GM10248 (cell line): ENCODE measurements around the gene PHETA2.
A peak's percentile ranks its signal among the peaks of the same experiment; 100 is the strongest.

Experiments
- CTCF ChIA-PET: fragments of 300-600 bp; sonication (Branson Sonifier 250); formaldehyde crosslinking; extraction: SDS; loops from one replicate; lab custom pipeline; 2021; ENCODE audit warnings: antibody characterized with exemption; lab: Yijun Ruan, JAX
- POLR2A ChIA-PET: fragments of 350-650 bp; sonication (Branson Sonifier 250); formaldehyde crosslinking; extraction: SDS; loops from one replicate; lab custom pipeline; 2020; ENCODE audit warnings: antibody characterized with exemption; lab: Yijun Ruan, JAX
- DNase-seq: peaks from one replicate; pipeline ENCODE4 v3.0.0; 2012; ENCODE audit errors: extremely low spot score
- TF ChIP-seq, protein P1 (sequence below): IDR thresholded peaks from 2 replicates; pipeline ENCODE4 v1.5.1; 2012; ENCODE audit warnings: mild to moderate bottlenecking, low read depth; ENCODE audit errors: extremely low read depth, missing control alignments, control extremely low read depth

Gene PHETA2, protein sequence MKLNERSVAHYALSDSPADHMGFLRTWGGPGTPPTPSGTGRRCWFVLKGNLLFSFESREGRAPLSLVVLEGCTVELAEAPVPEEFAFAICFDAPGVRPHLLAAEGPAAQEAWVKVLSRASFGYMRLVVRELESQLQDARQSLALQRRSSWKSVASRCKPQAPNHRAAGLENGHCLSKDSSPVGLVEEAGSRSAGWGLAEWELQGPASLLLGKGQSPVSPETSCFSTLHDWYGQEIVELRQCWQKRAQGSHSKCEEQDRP

DNA sequence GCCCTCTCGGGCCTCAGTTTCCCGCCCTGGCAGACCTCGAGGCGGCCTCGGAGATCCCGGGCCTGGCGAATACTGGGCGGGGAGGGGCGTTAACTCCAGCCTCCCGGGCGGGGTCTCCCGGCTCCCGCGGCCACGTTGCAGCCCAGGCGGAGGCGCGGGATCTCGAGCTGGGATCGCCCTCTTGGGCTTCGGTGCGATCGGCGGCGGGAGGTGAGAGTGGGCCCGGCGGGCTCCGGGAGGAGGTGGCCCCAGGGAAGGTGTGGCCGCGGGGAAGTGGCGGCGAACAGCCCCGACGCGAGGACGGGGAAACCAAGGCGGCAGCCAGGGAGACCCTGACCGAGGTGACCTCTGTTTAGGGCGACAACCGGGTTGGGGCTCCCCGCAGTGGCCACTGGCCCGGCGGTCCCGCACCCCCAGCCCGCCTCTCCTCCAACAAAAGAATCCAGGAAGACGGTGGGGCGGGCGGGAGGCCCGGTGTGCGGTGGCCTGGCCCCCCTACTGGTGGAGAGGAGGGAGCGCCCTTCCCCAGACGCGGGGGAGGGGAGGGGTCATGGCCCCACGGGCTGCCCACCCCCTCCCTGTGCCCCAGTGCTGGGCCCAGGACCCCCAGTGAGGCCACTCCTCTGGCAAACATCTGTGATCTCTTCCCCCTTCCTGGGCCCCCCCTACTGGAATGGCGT is at the start of gene PHETA2:
TSS of gene PHETA2 (plus strand) at position 117 of the 680 bp plus-strand sequence. CDS start 3,046 bp downstream, outside the sequence.
- TF ChIP-seq, protein P1, sequence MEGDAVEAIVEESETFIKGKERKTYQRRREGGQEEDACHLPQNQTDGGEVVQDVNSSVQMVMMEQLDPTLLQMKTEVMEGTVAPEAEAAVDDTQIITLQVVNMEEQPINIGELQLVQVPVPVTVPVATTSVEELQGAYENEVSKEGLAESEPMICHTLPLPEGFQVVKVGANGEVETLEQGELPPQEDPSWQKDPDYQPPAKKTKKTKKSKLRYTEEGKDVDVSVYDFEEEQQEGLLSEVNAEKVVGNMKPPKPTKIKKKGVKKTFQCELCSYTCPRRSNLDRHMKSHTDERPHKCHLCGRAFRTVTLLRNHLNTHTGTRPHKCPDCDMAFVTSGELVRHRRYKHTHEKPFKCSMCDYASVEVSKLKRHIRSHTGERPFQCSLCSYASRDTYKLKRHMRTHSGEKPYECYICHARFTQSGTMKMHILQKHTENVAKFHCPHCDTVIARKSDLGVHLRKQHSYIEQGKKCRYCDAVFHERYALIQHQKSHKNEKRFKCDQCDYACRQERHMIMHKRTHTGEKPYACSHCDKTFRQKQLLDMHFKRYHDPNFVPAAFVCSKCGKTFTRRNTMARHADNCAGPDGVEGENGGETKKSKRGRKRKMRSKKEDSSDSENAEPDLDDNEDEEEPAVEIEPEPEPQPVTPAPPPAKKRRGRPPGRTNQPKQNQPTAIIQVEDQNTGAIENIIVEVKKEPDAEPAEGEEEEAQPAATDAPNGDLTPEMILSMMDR: peak; percentile 34
- CTCF ChIA-PET: no interaction called here
- POLR2A ChIA-PET: no interaction called here
- peak; percentile 42 for DNase-seq

DNA sequence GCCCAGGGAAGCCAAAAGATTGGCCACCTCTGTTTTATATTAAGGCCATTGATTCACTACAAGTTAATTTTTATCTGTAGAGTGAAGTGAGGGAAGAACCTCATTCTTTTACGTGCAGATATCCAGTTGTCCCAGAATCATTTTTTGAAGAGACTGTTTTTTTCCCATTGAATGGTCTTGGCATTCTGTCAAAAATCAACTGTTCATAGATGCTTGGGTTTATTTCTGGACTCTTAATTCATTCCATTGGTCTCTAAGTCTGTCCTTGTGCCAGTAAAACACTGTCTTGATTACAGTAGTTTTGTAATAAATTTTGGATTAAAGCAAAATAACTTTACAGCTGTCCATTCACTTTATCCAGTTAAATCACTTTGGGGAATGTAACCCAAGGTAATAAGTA is 48.6 kb upstream of the PHETA2 start:
- POLR2A ChIA-PET: no interaction called here
- CTCF ChIA-PET: interaction anchor here (1.3 kb wide), 1 partner anchor 50 kb away, joined by 4 read pairs; no protein-coding TSS in a partner anchor

DNA sequence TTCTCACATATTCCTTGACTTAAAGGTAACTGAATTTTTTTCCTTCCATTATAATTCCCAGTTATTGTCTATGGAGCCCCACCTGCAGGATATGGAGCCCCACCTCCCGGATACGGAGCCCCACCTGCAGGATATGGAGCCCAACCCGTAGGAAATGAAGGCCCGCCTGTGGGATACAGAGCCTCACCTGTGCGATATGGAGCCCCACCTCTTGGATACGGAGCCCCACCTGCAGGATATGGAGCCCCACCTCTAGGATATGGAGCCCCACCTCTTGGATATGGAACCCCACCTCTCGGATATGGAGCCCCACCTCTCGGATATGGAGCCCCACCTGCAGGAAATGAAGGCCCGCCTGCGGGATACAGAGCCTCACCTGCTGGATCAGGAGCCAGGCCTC is 47.3 kb upstream of the PHETA2 start:
- ChIA-PET POLR2A (no interaction called here), CTCF (no interaction called here)
- TF ChIP-seq, protein P1: no peak
- no peak for DNase-seq

More for the DNA sequence above, 48.6 kb upstream of the PHETA2 start:
- TF ChIP-seq, protein P1: no peak
- no peak for DNase-seq

DNA sequence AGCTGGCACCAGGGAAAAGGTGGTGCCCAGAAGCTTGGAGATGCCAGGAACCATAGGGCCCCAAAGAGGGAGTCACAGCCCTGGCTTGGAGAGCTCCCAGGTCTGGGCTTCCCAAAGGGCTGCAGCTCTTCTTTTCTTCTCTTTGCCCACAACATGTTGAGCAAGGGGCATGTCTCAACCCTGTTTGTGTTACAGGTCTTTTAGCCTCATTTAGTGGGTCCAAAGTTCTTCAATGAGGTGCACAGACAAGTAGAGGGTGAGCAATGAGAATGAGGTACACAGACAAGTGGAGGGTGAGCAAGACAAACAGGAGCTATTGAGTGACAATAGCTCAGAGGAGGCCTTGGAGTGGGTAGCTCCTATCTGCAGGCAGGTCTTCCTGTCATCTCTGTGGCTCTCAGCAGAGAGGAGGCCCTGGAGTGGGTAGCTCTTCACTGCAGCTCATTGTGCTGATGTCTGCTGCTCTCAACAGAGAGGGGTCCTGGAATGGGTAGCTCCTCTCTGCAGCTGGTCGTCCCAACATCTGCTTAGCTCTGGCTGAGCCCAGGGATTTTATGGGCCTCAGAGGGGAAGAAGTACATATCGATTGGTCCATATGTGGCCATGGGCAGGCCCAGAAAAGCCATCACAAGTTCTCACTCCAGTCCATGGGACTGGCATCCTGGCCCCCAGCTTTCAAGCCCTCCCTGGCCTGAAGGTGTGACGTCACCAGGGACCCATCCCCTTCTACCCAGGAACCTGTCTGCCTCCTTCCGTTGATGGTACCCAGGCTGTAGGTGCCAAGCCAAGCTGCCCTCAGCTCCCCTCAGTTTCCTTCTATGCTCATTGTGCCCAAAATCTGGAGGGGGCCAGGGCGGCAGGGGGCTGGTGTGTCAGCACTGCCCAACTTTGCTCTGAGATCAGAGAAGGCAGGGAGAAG is 40.5 kb upstream of the PHETA2 start:
- DNase-seq: no peak

DNA sequence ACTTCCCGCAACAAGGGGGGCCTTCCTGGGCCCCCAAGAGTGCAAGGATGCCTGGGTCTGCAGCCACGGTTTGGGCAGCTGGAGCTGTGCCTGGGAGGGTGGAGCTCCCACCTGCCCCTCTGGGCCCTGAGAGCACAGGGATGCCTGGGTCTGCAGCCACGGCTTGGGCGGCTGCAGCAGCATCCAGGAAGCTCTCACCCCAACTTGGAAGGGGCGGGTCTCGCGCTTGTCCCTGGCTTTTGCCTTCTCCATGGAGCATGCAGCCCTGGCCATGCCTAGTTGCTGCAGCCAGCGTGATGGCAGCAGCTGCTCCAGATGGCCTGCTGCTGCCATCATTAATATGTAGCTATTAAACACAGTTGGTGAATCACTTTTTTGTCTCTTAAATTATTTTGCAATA is 38.8 kb upstream of the PHETA2 start:
- DNase-seq: no peak
- ChIA-PET CTCF (interaction anchor here (2.3 kb wide), 1 partner anchor 55 kb away, joined by 6 read pairs; the partner anchor contains the start of gene NDUFA6), POLR2A (no interaction called here)
- TF ChIP-seq, protein P1: no peak

More for the DNA sequence above, 40.5 kb upstream of the PHETA2 start:
- TF ChIP-seq, protein P1: no peak
- POLR2A ChIA-PET: interaction anchor here (1.0 kb wide), 1 partner anchor 233 kb away, joined by 3 read pairs; the partner anchor contains the start of gene CCDC134
- CTCF ChIA-PET: interaction anchor here (0.9 to 2.3 kb wide), 6 partner anchors 11 to 68 kb away, joined by 3 to 6 read pairs (median 3); partner anchors contain the start of genes NDUFA6 and WBP2NL

DNA sequence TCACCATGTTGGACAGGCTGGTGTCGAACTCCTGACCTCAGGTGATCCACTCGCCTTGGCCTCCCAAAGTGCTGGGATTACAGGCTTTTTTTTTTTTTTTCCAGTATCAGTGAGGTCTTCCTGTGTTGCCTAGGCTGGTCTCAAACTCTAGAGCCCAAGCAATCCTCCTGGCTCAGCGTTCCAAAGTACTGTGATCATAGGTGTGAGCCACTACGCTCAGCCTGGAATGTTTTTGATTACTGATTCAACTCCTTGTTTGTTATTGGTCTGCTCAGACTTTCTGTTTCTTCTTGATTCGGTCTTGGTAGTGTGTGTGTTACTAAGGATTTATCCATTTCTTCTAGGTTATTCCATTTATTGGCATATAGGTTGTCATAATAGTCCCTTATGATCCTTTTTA is 34.8 kb upstream of the PHETA2 start:
- POLR2A ChIA-PET: no interaction called here
- CTCF ChIA-PET: no interaction called here
- TF ChIP-seq, protein P1: no peak

More for the DNA sequence above, 34.8 kb upstream of the PHETA2 start:
- DNase-seq: no peak
